Measurements from ENCODE around the gene HELZ. TPM values are rescaled to one million over a fixed set of nuclear protein-coding genes. Genes with fewer than 3 reads are reported as not detected.

HELZ gene
- polyA plus RNA-seq, 2 donors, result 2.1 to 3.9 TPM

DNA sequence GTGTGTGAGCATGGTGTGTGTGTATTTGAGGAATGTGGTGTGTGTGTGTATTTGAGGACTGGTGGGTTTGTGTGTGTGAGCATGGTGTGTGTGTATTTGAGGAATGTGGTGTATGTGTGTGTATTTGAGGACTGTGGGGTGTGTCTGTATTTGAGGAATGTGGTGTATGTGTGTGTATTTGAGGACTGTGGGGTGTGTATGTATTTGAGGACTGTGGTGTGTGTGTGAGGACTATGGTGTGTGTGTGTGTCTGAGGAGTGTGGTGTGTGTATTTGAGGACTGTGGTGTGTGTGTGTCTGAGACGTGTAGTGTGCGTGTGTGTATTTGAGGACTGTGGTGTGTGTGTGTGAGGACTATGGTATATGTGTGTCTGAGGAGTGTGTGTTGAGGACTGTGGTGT lies 218.7 kb downstream of the HELZ start:
- peaks cover 0 to 4% of the 10 kb centered on the region in 2 donors for H3K4me1 ChIP-seq (ENCODE audit: control insufficient read depth in 2 of 2, insufficient read depth in 2 of 2, low read length in 1 of 2)
- H3K4me3 ChIP-seq (ENCODE audit: low read depth in 1 of 2, low read length in 2 of 2), result no peak overlapping the region
- no peak overlapping the region for H3K27ac ChIP-seq (ENCODE audit: low read depth in 2 of 2, low read length in 1 of 2)
- WGBS, 2 donors, result 83 to 94% methylated on average over 2 of the region's 2 CpGs
- H3K27me3 ChIP-seq (ENCODE audit: control insufficient read depth in 1 of 2, insufficient read depth in 2 of 2, low read length in 2 of 2), result no peaks in the 10 kb centered on the region
- H3K9me3 ChIP-seq (ENCODE audit: control insufficient read depth in 2 of 2, insufficient read depth in 1 of 2, low read depth in 1 of 2, low read length in 1 of 2), result no peaks in the 10 kb centered on the region
- no peaks in the 10 kb centered on the region for H3K36me3 ChIP-seq (ENCODE audit: control insufficient read depth in 2 of 2, insufficient read depth in 2 of 2, low read length in 1 of 2)

DNA sequence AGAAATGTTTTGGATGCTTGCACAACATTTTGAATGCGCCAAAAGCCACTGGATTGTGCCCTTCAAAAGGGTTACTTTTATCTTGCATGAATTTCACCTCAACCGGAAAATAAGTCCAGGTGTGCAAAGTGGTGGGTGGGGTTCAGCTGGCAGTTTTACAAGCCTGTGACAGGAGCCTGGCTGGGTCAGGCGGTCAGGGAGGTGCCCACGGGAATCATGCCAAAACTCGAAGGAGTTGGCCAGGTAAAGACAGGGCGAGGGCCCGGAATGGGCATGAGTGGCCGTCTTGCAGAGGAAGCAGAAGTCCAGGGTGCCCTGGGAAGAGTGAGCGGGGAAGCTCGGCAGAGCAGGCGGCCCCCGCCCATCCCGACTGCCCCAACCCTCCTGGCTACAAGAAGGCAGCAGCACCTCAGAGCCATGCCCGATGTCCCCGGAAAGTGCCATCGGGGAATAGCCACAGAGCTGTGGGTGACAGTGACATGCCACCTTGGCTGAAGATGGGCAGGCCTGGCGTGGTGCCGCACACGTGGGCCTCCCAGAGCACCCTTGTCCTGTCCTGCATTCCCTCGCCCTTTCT lies 219.7 kb downstream of the HELZ start:
- H3K4me1 ChIP-seq (ENCODE audit: control insufficient read depth in 2 of 2, insufficient read depth in 2 of 2, low read length in 1 of 2), result peaks cover 0 to 4% of the 10 kb centered on the region in 2 donors
- H3K9me3 ChIP-seq (ENCODE audit: control insufficient read depth in 2 of 2, insufficient read depth in 1 of 2, low read depth in 1 of 2, low read length in 1 of 2), result no peaks in the 10 kb centered on the region
- no peak overlapping the region for H3K4me3 ChIP-seq (ENCODE audit: low read depth in 1 of 2, low read length in 2 of 2)
- 73 to 80% methylated on average over 20 of the region's 20 CpGs for whole genome bisulfite sequencing, 2 donors
- H3K27ac ChIP-seq (ENCODE audit: low read depth in 2 of 2, low read length in 1 of 2), result no peak overlapping the region
- H3K36me3 ChIP-seq (ENCODE audit: control insufficient read depth in 2 of 2, insufficient read depth in 2 of 2, low read length in 1 of 2), result no peaks in the 10 kb centered on the region
- no peaks in the 10 kb centered on the region for H3K27me3 ChIP-seq (ENCODE audit: control insufficient read depth in 1 of 2, insufficient read depth in 2 of 2, low read length in 2 of 2)

DNA sequence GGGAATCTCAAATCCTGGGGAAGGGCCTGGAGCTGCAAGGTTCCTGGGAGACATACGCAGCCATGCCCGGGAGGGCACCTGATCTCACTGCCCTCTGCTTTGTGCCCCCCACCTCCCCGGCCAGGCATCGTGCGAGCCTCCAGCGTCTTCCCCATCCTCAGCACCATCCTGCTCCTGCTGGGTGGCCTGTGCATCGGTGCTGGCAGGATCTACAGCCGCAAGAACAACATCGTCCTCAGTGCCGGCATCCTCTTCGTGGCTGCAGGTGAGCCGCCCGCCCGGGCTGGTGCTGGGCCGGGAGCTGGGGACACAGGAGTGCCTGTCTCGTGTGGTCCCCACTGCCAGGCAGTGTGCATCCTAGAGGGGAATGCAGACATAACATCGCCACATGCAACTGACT lies 220.3 kb downstream of the HELZ start:
- WGBS, 2 donors, result 72 to 81% methylated on average over 17 of the region's 17 CpGs
- H3K36me3 ChIP-seq (ENCODE audit: control insufficient read depth in 2 of 2, insufficient read depth in 2 of 2, low read length in 1 of 2), result no peaks in the 10 kb centered on the region
- H3K9me3 ChIP-seq (ENCODE audit: control insufficient read depth in 2 of 2, insufficient read depth in 1 of 2, low read depth in 1 of 2, low read length in 1 of 2), result no peaks in the 10 kb centered on the region
- H3K4me1 ChIP-seq (ENCODE audit: control insufficient read depth in 2 of 2, insufficient read depth in 2 of 2, low read length in 1 of 2), result peaks cover 0 to 4% of the 10 kb centered on the region in 2 donors
- no peak overlapping the region for H3K27ac ChIP-seq (ENCODE audit: low read depth in 2 of 2, low read length in 1 of 2)
- H3K27me3 ChIP-seq (ENCODE audit: control insufficient read depth in 1 of 2, insufficient read depth in 2 of 2, low read length in 2 of 2), result no peaks in the 10 kb centered on the region
- no peak overlapping the region for H3K4me3 ChIP-seq (ENCODE audit: low read depth in 1 of 2, low read length in 2 of 2)

DNA sequence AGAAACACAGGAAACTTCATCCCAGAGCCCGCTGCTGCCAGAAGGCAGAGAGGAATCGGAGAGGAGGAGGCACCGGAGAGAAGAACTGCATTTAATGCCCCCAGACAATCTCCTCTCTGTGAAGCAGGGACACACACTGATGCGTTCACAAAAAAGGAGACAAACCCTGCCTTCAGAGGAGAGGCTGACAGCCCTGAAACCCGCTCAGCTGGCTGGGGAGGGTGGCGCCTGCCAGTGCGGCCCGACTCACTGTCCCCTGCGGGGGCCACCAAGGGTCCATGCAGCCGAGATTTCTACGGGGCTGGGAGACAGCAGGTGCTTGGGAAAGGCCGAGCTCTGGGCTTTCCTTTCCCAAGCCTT lies 222.6 kb downstream of the HELZ start:
- Histone ChIP-seq H3K36me3 (ENCODE audit: control insufficient read depth in 2 of 2, insufficient read depth in 2 of 2, low read length in 1 of 2) (no peaks in the 10 kb centered on the region), H3K4me3 (ENCODE audit: low read depth in 1 of 2, low read length in 2 of 2) (no peak overlapping the region), H3K9me3 (ENCODE audit: control insufficient read depth in 2 of 2, insufficient read depth in 1 of 2, low read depth in 1 of 2, low read length in 1 of 2) (no peaks in the 10 kb centered on the region), H3K4me1 (ENCODE audit: control insufficient read depth in 2 of 2, insufficient read depth in 2 of 2, low read length in 1 of 2) (peaks cover 0 to 4% of the 10 kb centered on the region in 2 donors), H3K27me3 (ENCODE audit: control insufficient read depth in 1 of 2, insufficient read depth in 2 of 2, low read length in 2 of 2) (no peaks in the 10 kb centered on the region), H3K27ac (ENCODE audit: low read depth in 2 of 2, low read length in 1 of 2) (no peak overlapping the region)
- 91 to 92% methylated on average over 12 of the region's 12 CpGs for WGBS, 2 donors

DNA sequence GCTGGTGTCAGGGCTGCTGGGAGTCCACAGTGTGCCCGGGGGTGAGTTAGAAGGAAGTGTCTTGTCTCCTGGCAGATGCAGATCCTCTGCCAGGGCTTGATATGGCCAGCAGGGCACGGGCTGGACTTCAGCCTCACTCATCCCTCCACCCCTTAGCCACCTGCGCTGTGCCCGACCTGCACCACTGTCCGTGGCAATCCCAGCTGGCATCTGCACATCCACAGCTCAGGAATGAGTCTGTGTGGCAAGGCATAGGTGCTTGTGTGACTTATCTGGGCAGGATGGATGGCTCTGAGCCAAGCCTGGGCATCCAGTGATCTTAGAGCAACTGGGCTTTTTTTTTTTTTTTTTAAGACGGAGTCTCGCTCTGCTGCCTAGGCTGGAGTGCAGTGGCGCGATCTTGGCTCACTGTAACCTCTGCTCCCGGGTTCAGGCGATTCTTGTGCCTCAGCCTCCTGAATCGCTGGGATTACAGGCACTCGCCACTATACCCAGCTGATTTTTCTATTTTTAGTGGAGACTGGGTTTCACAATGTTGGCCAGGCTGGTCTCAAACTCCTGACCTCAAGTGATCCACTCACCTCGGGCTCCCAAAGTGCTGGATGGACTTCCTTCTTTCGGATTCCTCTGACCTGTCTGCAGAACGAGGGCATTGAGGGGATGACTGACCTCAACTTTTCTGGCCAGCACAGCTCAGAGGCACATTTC lies 223.1 kb downstream of the HELZ start:
- Histone ChIP-seq H3K27me3 (ENCODE audit: control insufficient read depth in 1 of 2, insufficient read depth in 2 of 2, low read length in 2 of 2) (no peaks in the 10 kb centered on the region), H3K4me3 (ENCODE audit: low read depth in 1 of 2, low read length in 2 of 2) (no peak overlapping the region), H3K4me1 (ENCODE audit: control insufficient read depth in 2 of 2, insufficient read depth in 2 of 2, low read length in 1 of 2) (peaks cover 0 to 4% of the 10 kb centered on the region in 2 donors), H3K36me3 (ENCODE audit: control insufficient read depth in 2 of 2, insufficient read depth in 2 of 2, low read length in 1 of 2) (no peaks in the 10 kb centered on the region), H3K9me3 (ENCODE audit: control insufficient read depth in 2 of 2, insufficient read depth in 1 of 2, low read depth in 1 of 2, low read length in 1 of 2) (no peaks in the 10 kb centered on the region), H3K27ac (ENCODE audit: low read depth in 2 of 2, low read length in 1 of 2) (no peak overlapping the region)
- WGBS, 2 donors, result 80 to 81% methylated on average over 16 of the region's 16 CpGs

DNA sequence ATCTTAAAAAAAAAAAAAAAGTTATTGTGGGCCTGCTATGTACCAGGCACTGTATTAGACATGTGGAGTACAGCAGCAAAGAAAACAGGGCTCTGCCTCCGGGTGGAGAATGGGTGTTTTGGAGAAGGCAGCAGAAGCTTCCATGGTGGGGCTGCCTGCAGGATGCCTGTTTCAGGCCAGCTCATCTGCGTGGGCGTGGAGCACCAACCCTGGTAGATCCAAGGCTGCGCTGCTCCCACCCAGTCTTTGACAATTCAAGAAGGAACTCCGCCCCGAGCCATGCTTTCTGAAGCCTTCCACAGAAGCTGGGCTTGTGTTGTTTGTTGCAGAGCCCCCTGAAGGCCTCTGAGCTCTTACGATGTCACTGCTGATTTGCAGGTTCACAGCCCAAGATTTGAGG lies 223.8 kb downstream of the HELZ start:
- Histone ChIP-seq H3K27me3 (ENCODE audit: control insufficient read depth in 1 of 2, insufficient read depth in 2 of 2, low read length in 2 of 2) (no peaks in the 10 kb centered on the region), H3K36me3 (ENCODE audit: control insufficient read depth in 2 of 2, insufficient read depth in 2 of 2, low read length in 1 of 2) (no peaks in the 10 kb centered on the region), H3K4me1 (ENCODE audit: control insufficient read depth in 2 of 2, insufficient read depth in 2 of 2, low read length in 1 of 2) (peaks cover 0 to 4% of the 10 kb centered on the region in 2 donors), H3K9me3 (ENCODE audit: control insufficient read depth in 2 of 2, insufficient read depth in 1 of 2, low read depth in 1 of 2, low read length in 1 of 2) (no peaks in the 10 kb centered on the region), H3K27ac (ENCODE audit: low read depth in 2 of 2, low read length in 1 of 2) (no peak overlapping the region), H3K4me3 (ENCODE audit: low read depth in 1 of 2, low read length in 2 of 2) (no peak overlapping the region)
- 88% methylated on average over 7 of the region's 7 CpGs for WGBS, 2 donors

Other genes with a start within 250 kb of the HELZ start
- gene CACNG1, start 200.6 kb downstream of the HELZ start, polyA plus RNA-seq, result not detected
- gene PSMD12, start 121.4 kb upstream of the HELZ start, polyA plus RNA-seq, result 10 to 100 TPM; 20.3 to 28.7 TPM
- 1 to 10 TPM; 7.9 to 9.6 TPM for gene PITPNC1, start 132.1 kb upstream of the HELZ start, polyA plus RNA-seq

Data from esophagus (tissue), 2 donors.